HCT116 (cell line): ENCODE measurements around the gene ZNF839. TPM values are rescaled to one million over a fixed set of nuclear protein-coding genes. Genes with fewer than 3 reads are reported as not detected.
A peak's percentile ranks its signal among the peaks of the same experiment; 100 is the strongest.

Experiments
- ATAC-seq: fragments of 200-7000 bp; cut with Tn5 transposase; 2 replicates; pipeline ENCODE4 v1.9.1; 2020; ENCODE audit warnings: mild to moderate bottlenecking, moderate library complexity
- BruUV-seq: library from RNA; stranded (reverse); fragments of 400-500 nt; replicated peaks from 2 replicates; lab custom pipeline; 2021; lab: Mats Ljungman, UMichigan
- CTCF ChIA-PET: fragments of 300-600 bp; sonication (Branson Sonifier 250); formaldehyde crosslinking; loops from one replicate; lab custom pipeline; 2021; ENCODE audit warnings: antibody characterized with exemption; lab: Charles Lee
- POLR2A ChIA-PET: fragments of 300-600, 350-600 bp; sonication (Branson Sonifier 250); formaldehyde crosslinking; loops from one replicate; lab custom pipeline; 2021; ENCODE audit warnings: antibody characterized with exemption; lab: Charles Lee
- RAD21 ChIA-PET, 2 experiments: fragments of 300-600 bp; sonication (Branson Sonifier 250); formaldehyde crosslinking; loops; one replicate each; lab custom pipeline; 2023; ENCODE audit warnings: low total read pairs in 2 of 2; ENCODE audit not compliant: uncharacterized antibody in 2 of 2, unreplicated experiment in 2 of 2, low non-redundant PET in 1 of 2; lab: Charles Lee
- DNase-seq: peaks from one replicate; pipeline ENCODE4 v3.0.0-alpha.2; 2010; ENCODE audit warnings: low read depth, low spot score
- H2AFZ ChIP-seq: fragments of 200-600 bp; shearing (Covaris generic), sonication (generic); 2 replicates; pipeline ENCODE4 v1.6.1; 2017; ENCODE audit warnings: low read depth, mixed run types, mixed read lengths, antibody characterized with exemption, low read length; ENCODE audit not compliant: poor library complexity, severe bottlenecking
- H3K27ac ChIP-seq: 2 replicates; pipeline ENCODE4 v1.5.1; 2012; ENCODE audit warnings: low read depth, low read length
- H3K27me3 ChIP-seq: fragments of 200-600 bp; sonication (generic); 2 replicates; pipeline ENCODE4 v1.6.1; 2016; ENCODE audit warnings: mixed run types, low read length, mixed read lengths; ENCODE audit not compliant: insufficient read depth
- H3K36me3 ChIP-seq, 2 experiments: fragments of 200-500 bp in 1 of 2; fragments of 200-600 bp in 1 of 2; sonication (Bioruptor generic) in 1 of 2; sonication (generic) in 1 of 2; 2 replicates each; pipeline versions ENCODE4 v1.5.1 to v1.6.1; 2014 to 2016; ENCODE audit warnings: low read length in 2 of 2, inconsistent platforms in 1 of 2, mixed read lengths in 1 of 2, mixed run types in 1 of 2; ENCODE audit not compliant: insufficient read depth in 2 of 2, control insufficient read depth in 1 of 2
- H3K4me1 ChIP-seq, 2 experiments: fragments of 200-600 bp in 1 of 2; sonication (generic) in 1 of 2; 2 replicates each; pipeline versions ENCODE4 v1.5.1 to v1.6.1; 2012 to 2017; ENCODE audit warnings: low read length in 2 of 2, inconsistent platforms in 1 of 2, mild to moderate bottlenecking in 1 of 2, mixed read lengths in 1 of 2, mixed run types in 1 of 2, moderate library complexity in 1 of 2; ENCODE audit not compliant: insufficient read depth in 2 of 2, control insufficient read depth in 1 of 2
- H3K4me2 ChIP-seq: fragments of 200-600 bp; sonication (generic); 2 replicates; pipeline ENCODE4 v1.6.1; 2017; ENCODE audit warnings: mixed run types, low read length, mixed read lengths
- H3K4me3 ChIP-seq, 2 experiments: fragments of 200-600 bp in 1 of 2; sonication (generic) in 1 of 2; replicated peaks in 1 of 2; 2 replicates each; pipeline ENCODE4 v1.5.1; 2011 to 2016; ENCODE audit warnings: low read length in 2 of 2, control low read depth in 1 of 2, low read depth in 1 of 2, mild to moderate bottlenecking in 1 of 2, mixed read lengths in 1 of 2, mixed run types in 1 of 2
- H3K79me2 ChIP-seq: fragments of 200-600 bp; sonication (generic); 2 replicates; pipeline ENCODE4 v1.6.1; 2017; ENCODE audit warnings: mild to moderate bottlenecking, mixed run types, low read length, moderate library complexity, mixed read lengths; ENCODE audit not compliant: insufficient read depth
- H3K9ac ChIP-seq: fragments of 200-600 bp; sonication (generic); 2 replicates; pipeline ENCODE4 v1.6.1; 2016; ENCODE audit warnings: low read length, mixed read lengths
- H3K9me2 ChIP-seq: fragments of 200-600 bp; sonication (generic), shearing (Covaris generic); 2 replicates; pipeline ENCODE4 v1.6.1; 2017; ENCODE audit warnings: mixed run types, mild to moderate bottlenecking, moderate library complexity; ENCODE audit not compliant: insufficient read depth
- H3K9me3 ChIP-seq, 2 experiments: fragments of 200-500 bp in 1 of 2; fragments of 200-600 bp in 1 of 2; sonication (Bioruptor generic) in 1 of 2; sonication (generic) in 1 of 2; 2 replicates each; pipeline ENCODE4 v1.6.1; 2014 to 2017; ENCODE audit warnings: low read length in 2 of 2, mixed read lengths in 2 of 2, inconsistent platforms in 1 of 2, low read depth in 1 of 2, mild to moderate bottlenecking in 1 of 2, mixed run types in 1 of 2, moderate library complexity in 1 of 2; ENCODE audit not compliant: control insufficient read depth in 1 of 2, insufficient read depth in 1 of 2
- H4K20me1 ChIP-seq: fragments of 200-600 bp; sonication (generic), shearing (Covaris generic); 2 replicates; pipeline ENCODE4 v1.6.1; 2017; ENCODE audit warnings: mixed run types, mild to moderate bottlenecking, moderate library complexity; ENCODE audit not compliant: insufficient read depth
- CBX3 ChIP-seq: IDR thresholded peaks from 2 replicates; pipeline ENCODE4 v1.6.1; 2012; ENCODE audit warnings: low read depth
- CEBPB ChIP-seq: IDR thresholded peaks from 2 replicates; pipeline ENCODE4 v1.6.1; 2012; ENCODE audit warnings: low read depth
- EGR1 ChIP-seq: IDR thresholded peaks from 2 replicates; pipeline ENCODE4 v1.6.1; 2012; ENCODE audit warnings: low read depth
- ELF1 ChIP-seq: IDR thresholded peaks from 2 replicates; pipeline ENCODE4 v1.6.1; 2012; ENCODE audit warnings: low read depth, borderline replicate concordance
- EZH2 ChIP-seq: fragments of 200-600 bp; sonication (generic); IDR thresholded peaks from 2 replicates; pipeline ENCODE4 v1.6.1; 2017; ENCODE audit warnings: antibody characterized with exemption, mixed run types
- FOSL1 ChIP-seq: IDR thresholded peaks from 2 replicates; pipeline ENCODE4 v1.6.1; 2012; ENCODE audit warnings: low read depth
- JUND ChIP-seq: IDR thresholded peaks from 2 replicates; pipeline ENCODE4 v1.6.1; 2012
- POLR2A ChIP-seq: IDR thresholded peaks from 2 replicates; pipeline ENCODE4 v1.7.0; 2011; ENCODE audit warnings: borderline replicate concordance; ENCODE audit not compliant: insufficient read depth, insufficient read length; ENCODE audit errors: extremely low read depth
- POLR2AphosphoS5 ChIP-seq: IDR thresholded peaks from 2 replicates; pipeline ENCODE4 v1.6.1; 2011; ENCODE audit warnings: mild to moderate bottlenecking, low read depth, low read length, moderate library complexity
- RAD21 ChIP-seq: IDR thresholded peaks from 2 replicates; pipeline ENCODE4 v1.6.1; 2012; ENCODE audit warnings: low read depth, mild to moderate bottlenecking
- SIN3A ChIP-seq: IDR thresholded peaks from 2 replicates; pipeline ENCODE4 v1.6.1; 2012; ENCODE audit warnings: low read depth
- SP1 ChIP-seq: IDR thresholded peaks from 2 replicates; pipeline ENCODE4 v1.6.1; 2012; ENCODE audit warnings: low read depth
- SRF ChIP-seq: IDR thresholded peaks from 2 replicates; pipeline ENCODE4 v1.6.1; 2012; ENCODE audit warnings: low read depth
- TCF7L2 ChIP-seq: IDR thresholded peaks from 2 replicates; pipeline ENCODE4 v1.7.0; 2011; ENCODE audit warnings: borderline replicate concordance, inconsistent platforms; ENCODE audit not compliant: insufficient read depth, insufficient read length; ENCODE audit errors: extremely low read depth
- YY1 ChIP-seq: IDR thresholded peaks from 2 replicates; pipeline ENCODE4 v1.6.1; 2011; ENCODE audit warnings: low read length, low read depth, moderate library complexity, mild to moderate bottlenecking; ENCODE audit not compliant: insufficient replicate concordance; ENCODE audit errors: extremely low read depth
- ZBTB33 ChIP-seq: IDR thresholded peaks from 2 replicates; pipeline ENCODE4 v1.6.1; 2011; ENCODE audit warnings: mild to moderate bottlenecking, low read length, moderate library complexity; ENCODE audit not compliant: insufficient replicate concordance; ENCODE audit errors: extremely low read depth
- ZFX ChIP-seq: fragments of 450-650 bp; IDR thresholded peaks from 2 replicates; pipeline ENCODE4 v1.6.1; 2017
- intact Hi-C: fragments of 100-400 bp; cut with micrococcal nuclease; formaldehyde crosslinking; loops from 2 replicates; pipeline ENCODE4 v1.10.0; 2022
- total RNA-seq: library from RNA; stranded (reverse); gene quantifications from one replicate; pipeline ENCODE4 v1.2.1, GENCODE V29; 2021; ENCODE audit not compliant: unreplicated experiment
- TF ChIP-seq, protein P1 (sequence below), 3 experiments: fragments of 200-600 bp in 1 of 3; sonication (generic) in 1 of 3; IDR thresholded peaks in 2 of 3; conservative IDR thresholded peaks in 1 of 3; 2 replicates each; pipeline ENCODE4 v1.5.1; 2012 to 2017; ENCODE audit warnings: low read depth in 2 of 3, low read length in 2 of 3, antibody characterized with exemption in 1 of 3, borderline replicate concordance in 1 of 3, control low read depth in 1 of 3, mild to moderate bottlenecking in 1 of 3, mixed read lengths in 1 of 3, mixed run types in 1 of 3, moderate library complexity in 1 of 3; ENCODE audit not compliant: insufficient read depth in 1 of 3
- TF ChIP-seq, protein P2 (sequence below): IDR thresholded peaks from 2 replicates; pipeline ENCODE4 v1.6.1; 2012

Gene ZNF839
- total RNA-seq, 1 experiment from 2014 or later = 17.7 TPM

DNA sequence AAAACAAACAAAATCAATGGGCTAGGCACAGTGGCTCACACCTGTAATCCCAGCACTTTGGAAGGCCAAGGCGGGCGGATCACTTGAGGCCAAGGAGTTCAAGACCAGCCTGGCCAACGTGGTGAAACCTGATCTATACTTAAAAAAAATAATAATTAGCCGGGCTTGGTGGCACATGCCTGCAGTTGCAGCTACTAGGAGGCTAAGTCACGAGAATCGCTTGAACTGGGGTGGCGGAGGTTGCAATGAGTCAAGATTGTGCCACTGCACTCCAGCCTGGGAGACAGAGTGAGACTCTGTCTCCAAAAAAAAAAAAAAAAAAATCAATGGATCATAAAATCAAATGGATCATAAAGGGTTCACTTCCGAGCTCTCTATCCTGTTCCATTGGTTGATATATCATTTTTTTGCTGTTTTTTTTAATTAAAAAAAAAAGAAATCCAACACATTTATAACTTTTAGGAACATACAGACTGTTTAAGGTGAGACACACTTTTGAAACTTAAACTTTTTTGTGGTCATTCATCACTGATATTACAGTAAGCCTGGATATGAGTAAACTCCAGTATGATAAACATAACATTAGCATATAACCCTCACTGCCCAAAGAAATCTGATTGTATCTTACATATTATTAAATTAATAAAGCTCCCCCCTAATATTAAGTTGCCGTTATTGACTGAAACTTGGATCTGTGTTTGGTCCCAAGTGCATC lies 36.6 kb upstream of the ZNF839 start:
- no peak overlapping the region for H3K4me3 ChIP-seq
- POLR2A ChIA-PET = interaction anchor here (1.1 to 1.3 kb wide), 2 partner anchors 18 to 22 kb away, joined by 3 to 4 read pairs; partner anchors contain the start of gene MOK
- intact Hi-C loops = no loop called here
- H3K27ac ChIP-seq = no peak overlapping the region
- no peak for ATAC-seq
- CTCF ChIA-PET = no interaction called here
- no peaks in the 10 kb centered on the region for H3K27me3 ChIP-seq
- H3K4me2 ChIP-seq = peak overlapping the region; percentile 24; the same call in 1 of the 2 replicates
- no peak overlapping the region for H3K9ac ChIP-seq
- H2AFZ ChIP-seq = no peak overlapping the region
- TF ChIP-seq SP1 = no peak
- TF ChIP-seq, protein P1, sequence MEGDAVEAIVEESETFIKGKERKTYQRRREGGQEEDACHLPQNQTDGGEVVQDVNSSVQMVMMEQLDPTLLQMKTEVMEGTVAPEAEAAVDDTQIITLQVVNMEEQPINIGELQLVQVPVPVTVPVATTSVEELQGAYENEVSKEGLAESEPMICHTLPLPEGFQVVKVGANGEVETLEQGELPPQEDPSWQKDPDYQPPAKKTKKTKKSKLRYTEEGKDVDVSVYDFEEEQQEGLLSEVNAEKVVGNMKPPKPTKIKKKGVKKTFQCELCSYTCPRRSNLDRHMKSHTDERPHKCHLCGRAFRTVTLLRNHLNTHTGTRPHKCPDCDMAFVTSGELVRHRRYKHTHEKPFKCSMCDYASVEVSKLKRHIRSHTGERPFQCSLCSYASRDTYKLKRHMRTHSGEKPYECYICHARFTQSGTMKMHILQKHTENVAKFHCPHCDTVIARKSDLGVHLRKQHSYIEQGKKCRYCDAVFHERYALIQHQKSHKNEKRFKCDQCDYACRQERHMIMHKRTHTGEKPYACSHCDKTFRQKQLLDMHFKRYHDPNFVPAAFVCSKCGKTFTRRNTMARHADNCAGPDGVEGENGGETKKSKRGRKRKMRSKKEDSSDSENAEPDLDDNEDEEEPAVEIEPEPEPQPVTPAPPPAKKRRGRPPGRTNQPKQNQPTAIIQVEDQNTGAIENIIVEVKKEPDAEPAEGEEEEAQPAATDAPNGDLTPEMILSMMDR (IDR thresholded peaks at IDR 0.05 in 2 of 3, conservative IDR thresholded peaks at IDR 0.05 in 1 of 3; ENCODE audit: borderline replicate concordance in 1 of 3, insufficient read depth in 1 of 3, low read depth in 2 of 3, low read length in 2 of 3) = no peak
- TF ChIP-seq JUND = no peak
- no peak for TF ChIP-seq ZFX
- no peak for TF ChIP-seq RAD21
- no peak for TF ChIP-seq POLR2A
- no peak for TF ChIP-seq SRF
- TF ChIP-seq TCF7L2 = no peak
- no peak for TF ChIP-seq CBX3
- no peak for TF ChIP-seq ELF1
- TF ChIP-seq EGR1 = no peak
- no peak for TF ChIP-seq FOSL1
- TF ChIP-seq SIN3A = no peak
- TF ChIP-seq YY1 = no peak
- no peak for TF ChIP-seq CEBPB
- TF ChIP-seq POLR2AphosphoS5 = no peak
- TF ChIP-seq EZH2 = no peak
- TF ChIP-seq, protein P2, sequence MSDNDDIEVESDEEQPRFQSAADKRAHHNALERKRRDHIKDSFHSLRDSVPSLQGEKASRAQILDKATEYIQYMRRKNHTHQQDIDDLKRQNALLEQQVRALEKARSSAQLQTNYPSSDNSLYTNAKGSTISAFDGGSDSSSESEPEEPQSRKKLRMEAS = no peak
- TF ChIP-seq ZBTB33 = no peak
- no peaks in the 10 kb centered on the region for H3K9me3 ChIP-seq
- DNase-seq = no peak
- BruUV-seq = no TSS peak
- H4K20me1 ChIP-seq = no peaks in the 10 kb centered on the region
- H3K79me2 ChIP-seq = no peaks in the 10 kb centered on the region
- H3K9me2 ChIP-seq = no peaks in the 10 kb centered on the region
- RAD21 ChIA-PET = interaction anchor here in 1 of 2 experiments (0.7 kb wide), 1 partner anchor 162 kb away, joined by 3 read pairs; no protein-coding TSS in a partner anchor
- H3K36me3 ChIP-seq = no peaks in the 10 kb centered on the region
- H3K4me1 ChIP-seq = peaks cover 30 to 54% of the 10 kb centered on the region in 2 experiments
